Activated T-cell treated with anti-CD3 and anti-CD28 coated beads, Interleukin-2, amount 50 U/mL, for 1 hour (primary cell): Measurements from ENCODE around the gene NEURL4.

Experiments
- DNase-seq: peaks from one replicate; pipeline ENCODE4 v3.0.0-alpha.2; 2020

Gene NEURL4

DNA sequence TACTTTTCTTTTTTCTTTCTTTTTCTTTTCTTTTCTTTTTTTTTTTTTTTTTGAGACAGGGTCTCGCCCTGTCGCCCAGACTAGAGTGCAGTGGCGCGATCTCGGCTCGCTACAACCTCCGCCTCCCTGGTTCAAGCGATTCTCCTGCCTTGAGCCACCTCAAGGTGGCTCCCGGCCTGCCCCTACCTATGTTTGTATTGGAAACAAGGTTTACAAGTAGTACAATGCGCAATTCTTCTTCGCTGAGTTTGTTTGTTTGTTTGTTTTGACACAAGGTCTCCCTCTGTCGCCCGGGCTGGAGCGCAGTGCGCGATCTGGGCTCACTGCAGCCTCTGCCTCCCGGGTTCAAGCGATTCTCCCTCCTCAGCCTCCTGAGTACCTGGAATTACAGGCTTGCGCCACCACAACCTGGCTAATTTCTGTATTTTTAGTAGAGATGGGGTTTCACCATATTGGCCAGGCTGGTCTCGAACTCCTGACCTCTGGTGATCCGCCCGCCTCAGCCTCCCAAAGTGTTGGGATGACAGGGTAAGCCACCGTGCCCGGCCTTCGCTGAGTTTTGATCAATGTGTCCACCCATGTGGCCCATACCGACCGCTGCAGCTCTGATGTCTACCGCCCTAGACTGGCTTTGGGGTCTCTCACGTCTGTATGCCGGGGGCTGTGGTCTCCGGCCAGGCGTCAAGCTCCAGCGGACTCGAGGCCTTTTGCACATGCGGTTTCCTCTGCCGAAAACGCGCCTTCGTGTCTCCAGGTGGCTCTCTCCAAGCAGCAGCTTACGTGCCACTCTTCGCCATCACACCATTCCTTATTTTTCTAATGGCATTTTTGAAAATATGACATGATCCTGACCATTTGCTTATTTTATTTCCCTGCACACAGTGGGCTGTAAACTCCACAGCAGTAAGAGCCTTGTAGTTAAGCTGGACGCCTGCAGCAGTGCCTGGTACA is 33.6 kb downstream of the NEURL4 start:
- DNase-seq: no peak

GRCh38 chr17:7294614-7295153 is 34.5 kb downstream of the NEURL4 start, which contains the start of gene YBX2:
Gene YBX2, minus strand, starts transcription at chr17:7294639. Its CDS starts 139 bp downstream, at chr17:7294500.
- peak; percentile 74 for DNase-seq

DNA sequence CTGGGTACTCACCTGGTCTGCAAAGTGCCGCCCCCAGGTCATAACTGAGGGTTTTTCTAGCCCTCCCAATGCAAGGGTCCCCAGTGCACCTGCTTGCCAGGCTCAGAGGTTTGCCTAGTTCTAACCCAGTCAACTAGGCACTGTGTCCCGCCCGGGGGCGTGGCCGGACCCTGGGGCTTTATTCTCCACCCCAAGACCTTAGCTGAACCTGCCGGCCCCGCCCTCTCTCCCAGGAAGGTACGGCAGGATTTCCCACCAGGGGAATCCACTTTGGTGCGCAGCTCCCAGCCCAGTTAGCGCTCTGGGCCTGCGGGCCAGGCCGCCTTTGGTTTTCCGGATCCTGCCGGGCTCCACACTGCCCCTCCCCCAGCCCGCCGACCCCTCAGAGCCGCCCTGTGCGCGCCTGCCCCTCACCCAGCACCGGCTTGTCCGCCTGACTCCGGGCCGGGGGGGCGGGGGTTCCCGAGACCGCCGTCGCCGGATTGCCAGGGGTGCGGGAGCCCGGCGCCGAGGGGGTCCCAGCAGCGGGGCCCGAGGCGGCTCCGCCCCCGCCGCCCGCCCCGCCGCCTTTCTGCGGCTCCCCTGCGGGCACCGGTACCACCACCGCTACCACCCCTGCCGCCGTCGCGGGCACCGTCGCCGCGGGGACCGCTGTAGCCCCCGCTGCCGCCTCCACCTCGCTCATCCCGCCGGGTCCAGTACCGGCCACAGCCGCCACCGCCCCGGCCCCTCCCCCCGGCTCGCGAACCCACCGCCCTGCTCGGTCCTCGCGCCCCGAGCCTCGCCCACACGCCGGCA is 35.1 kb downstream of the NEURL4 start:
- peak; percentile 39 for DNase-seq

- no peak for DNase-seq
These were observed 36.0 kb downstream of the NEURL4 start for GRCh38 chr17:7293159-7293558.

DNA sequence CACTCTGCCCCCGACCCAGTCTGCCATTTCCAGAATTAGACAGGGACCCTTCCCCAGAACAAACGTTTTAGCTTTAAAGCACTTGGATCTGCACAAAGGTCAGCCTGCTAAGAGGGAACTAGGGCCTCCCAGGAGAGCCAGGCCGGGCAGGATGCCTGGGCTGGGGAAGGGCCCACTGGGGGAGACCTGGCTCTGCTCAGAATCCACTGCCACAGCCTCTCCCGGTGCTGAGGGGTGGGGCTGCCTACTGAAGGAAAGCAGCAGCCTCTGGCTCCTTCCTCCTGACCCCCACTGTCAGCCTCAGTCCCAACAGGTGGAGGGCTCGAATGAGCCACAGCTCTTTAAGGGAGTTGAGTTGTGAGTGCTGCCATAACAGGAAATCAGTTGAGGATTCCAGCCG is 36.4 kb downstream of the NEURL4 start:
- DNase-seq: no peak

GRCh38 chr17:7292194-7292593 is 36.9 kb downstream of the NEURL4 start:
- no peak for DNase-seq

DNA sequence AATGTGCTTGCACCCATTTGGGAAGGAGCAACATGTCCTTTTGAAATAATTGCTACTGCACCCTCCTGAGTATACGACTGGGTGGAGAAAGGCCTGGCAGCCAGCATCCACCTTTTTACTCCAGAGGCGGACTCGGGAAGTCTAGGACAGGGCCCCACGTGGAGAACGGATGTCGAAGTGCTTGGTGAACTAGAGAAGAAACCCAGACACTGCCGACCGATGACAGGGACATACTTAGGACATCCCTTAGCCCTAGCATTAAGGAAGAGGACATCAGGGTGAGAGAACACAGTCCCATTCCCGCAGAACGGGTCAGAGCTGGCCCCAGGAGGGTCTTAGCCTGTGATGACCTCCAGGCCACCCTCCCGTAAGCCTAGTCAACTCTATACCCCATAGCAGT is 38.5 kb downstream of the NEURL4 start:
- DNase-seq: no peak

GRCh38 chr17:7290166-7290565 is 39.0 kb downstream of the NEURL4 start:
- DNase-seq: no peak

- DNase-seq: no peak
These were observed 39.7 kb downstream of the NEURL4 start for GRCh38 chr17:7289256-7290032.

GRCh38 chr17:7285679-7286078 is 43.5 kb downstream of the NEURL4 start:
- DNase-seq: no peak

DNA sequence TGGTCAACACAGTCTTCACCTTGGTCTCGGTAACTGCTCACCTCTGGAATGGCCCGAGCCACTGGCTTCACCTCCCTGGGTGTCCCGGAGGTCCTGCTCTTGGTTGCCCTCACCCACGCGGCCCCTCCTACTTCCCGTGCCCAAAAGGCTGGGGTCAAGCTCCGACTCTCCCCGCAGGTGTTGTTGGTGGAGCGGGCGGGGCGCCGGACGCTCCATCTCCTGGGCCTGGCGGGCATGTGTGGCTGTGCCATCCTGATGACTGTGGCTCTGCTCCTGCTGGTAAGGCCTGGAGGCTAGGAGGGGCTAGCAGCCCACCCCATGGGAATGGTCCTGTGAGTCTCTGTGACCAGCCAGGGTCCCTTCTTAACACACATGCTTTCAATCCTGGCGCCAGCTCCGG is 44.2 kb downstream of the NEURL4 start:
- no peak for DNase-seq

DNA sequence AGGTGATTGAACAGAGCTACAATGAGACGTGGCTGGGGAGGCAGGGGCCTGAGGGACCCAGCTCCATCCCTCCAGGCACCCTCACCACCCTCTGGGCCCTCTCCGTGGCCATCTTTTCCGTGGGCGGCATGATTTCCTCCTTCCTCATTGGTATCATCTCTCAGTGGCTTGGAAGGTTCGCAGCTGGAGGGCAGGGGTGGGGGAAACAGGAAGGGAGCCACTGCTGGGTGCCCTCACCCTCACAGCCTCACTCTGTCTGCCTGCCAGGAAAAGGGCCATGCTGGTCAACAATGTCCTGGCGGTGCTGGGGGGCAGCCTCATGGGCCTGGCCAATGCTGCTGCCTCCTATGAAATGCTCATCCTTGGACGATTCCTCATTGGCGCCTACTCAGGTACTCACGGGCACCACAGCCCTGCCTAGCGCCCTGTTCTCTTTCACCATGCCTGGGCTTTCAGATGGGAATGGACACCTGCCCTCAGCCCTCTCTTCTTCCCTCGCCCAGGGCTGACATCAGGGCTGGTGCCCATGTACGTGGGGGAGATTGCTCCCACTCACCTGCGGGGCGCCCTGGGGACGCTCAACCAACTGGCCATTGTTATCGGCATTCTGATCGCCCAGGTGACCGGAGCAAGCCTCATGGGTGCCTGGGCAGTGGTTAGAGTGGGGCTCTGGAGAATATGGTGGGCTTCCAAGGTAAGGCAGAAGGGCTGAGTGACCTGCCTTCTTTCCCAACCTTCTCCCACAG is 45.5 kb downstream of the NEURL4 start:
- DNase-seq: no peak

DNA sequence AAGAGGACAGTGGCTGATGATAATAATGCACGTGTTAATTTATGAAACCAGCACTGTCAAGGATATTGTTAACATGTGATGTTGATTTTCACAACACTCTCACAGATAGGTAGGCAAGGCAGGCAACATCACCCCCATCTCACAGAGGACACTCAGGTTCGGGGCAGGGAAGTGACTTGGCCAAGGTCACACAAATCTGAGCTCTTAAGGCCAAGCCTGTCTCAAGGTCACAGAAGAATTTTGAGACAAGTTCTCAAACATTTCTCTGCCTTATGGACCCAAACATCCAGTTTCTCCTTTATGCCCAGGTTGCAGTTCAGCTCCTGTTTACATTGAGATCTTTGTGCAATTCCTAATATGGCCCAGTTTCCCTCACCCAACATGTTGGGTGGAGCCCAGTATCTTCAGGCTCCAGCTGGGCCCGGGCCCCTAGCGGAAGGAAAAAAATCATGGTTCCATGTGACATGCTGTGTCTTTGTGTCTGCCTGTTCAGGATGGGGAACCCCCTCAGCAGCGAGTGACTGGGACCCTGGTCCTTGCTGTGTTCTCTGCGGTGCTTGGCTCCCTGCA is 46.3 kb downstream of the NEURL4 start:
- no peak for DNase-seq

DNA sequence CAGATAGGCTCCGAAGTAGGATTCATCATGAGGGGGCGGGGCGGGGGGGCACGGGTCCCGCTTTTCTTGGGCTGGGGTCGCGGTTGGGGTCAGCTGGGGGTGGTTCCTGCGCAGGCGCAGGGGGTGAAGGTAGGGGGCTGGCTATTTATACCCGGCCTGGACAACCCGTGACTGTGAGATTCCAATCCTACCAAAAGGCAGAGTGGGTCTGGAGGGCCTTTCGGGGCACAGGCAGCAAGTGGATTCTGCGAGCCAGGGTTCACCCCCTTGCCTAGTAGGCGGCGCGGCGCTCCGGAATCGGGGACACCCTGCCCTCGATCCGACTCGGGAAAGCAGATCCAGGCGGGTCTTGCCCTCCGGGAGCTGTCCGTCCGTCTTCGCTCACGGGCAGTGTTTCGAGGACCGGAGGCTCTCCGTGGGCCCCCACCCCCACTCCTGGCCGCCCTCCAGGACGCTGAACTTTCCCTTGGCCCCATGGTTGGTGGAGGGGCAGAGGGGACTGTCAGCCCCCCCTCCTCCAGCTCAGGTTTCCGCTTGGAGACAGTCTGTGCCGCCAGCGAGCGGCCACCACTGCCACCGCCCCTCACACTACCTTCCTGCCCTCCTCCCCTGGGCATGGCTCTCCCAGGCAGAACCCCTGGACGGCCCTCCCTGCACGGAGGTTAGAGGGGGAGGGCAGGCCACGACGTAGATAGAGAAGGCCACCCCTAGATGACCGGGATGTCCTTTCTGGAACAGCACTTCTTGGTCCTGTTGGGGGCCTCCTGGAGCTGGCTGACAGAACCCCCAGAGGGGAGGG is 47.0 kb downstream of the NEURL4 start:
- peak; percentile 31 for DNase-seq

GRCh38 chr17:7281074-7281952 is 47.8 kb downstream of the NEURL4 start, which contains the start of gene SLC2A4:
Gene SLC2A4, plus strand, starts transcription at chr17:7281718. Its CDS starts 217 bp downstream, at chr17:7281935.
- DNase-seq: peak; percentile 82

GRCh38 chr17:7280519-7281073 is 48.5 kb downstream of the NEURL4 start:
- DNase-seq: peak; percentile 89

- DNase-seq: no peak
These were observed 49.7 kb downstream of the NEURL4 start for GRCh38 chr17:7279448-7279847.

DNA sequence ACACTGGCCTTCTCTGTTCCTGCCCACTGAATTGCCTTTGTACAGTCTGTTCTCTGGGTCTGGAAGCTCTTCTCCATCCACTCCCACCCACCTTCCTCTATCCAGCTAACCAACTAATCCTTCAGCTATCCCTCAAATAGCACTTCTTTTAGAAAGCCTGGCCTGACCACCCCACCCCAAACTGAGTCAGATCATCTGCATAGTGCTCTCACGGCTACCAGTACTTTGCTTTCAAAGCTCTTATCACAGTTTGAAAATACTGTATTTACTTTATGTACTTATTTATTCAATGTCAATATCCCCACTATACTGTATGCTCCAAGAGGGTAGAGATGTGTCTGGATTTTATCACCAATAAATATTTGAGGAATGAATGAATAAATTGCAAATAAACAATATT is 62.4 kb downstream of the NEURL4 start:
- DNase-seq: no peak
